MM.1S (cell line): ENCODE results near the gene RASGRP2.

Experiments used
- DNase-seq: peaks from one replicate; pipeline ENCODE4 v3.0.0-alpha.2; 2015
- H2AFZ ChIP-seq: fragments of 300-600 bp; sonication (generic); 2 replicates; pipeline ENCODE4 v1.6.0; 2016; ENCODE audit warnings: antibody characterized with exemption, low read length
- H3F3A ChIP-seq: fragments of 300-600 bp; sonication (generic); 2 replicates; pipeline ENCODE4 v1.6.1; 2016; ENCODE audit warnings: mild to moderate bottlenecking, antibody characterized with exemption, low read length, moderate library complexity, mixed read lengths; ENCODE audit not compliant: insufficient read depth
- H3K27ac ChIP-seq: fragments of 300-600 bp; sonication (generic); 2 replicates; pipeline ENCODE4 v1.5.1; 2016; ENCODE audit warnings: mild to moderate bottlenecking, low read length
- H3K27me3 ChIP-seq: fragments of 300-600 bp; sonication (generic); replicated peaks from 2 replicates; pipeline ENCODE4 v1.6.0; 2016; ENCODE audit warnings: low read length; ENCODE audit not compliant: insufficient read depth
- H3K36me3 ChIP-seq: fragments of 300-600 bp; sonication (generic); replicated peaks from 2 replicates; pipeline ENCODE4 v1.6.1; 2016; ENCODE audit warnings: mild to moderate bottlenecking, low read length, mixed read lengths; ENCODE audit not compliant: insufficient read depth
- H3K4me1 ChIP-seq: fragments of 300-600 bp; sonication (generic); 2 replicates; pipeline ENCODE4 v1.6.1; 2016; ENCODE audit warnings: low read length, mixed read lengths
- H3K4me2 ChIP-seq: fragments of 300-600 bp; sonication (generic); 2 replicates; pipeline ENCODE4 v1.6.0; 2016; ENCODE audit warnings: low read depth, low read length
- H3K4me3 ChIP-seq: fragments of 300-600 bp; sonication (generic); 2 replicates; pipeline ENCODE4 v1.5.1; 2016; ENCODE audit warnings: low read length, mixed read lengths
- H3K79me2 ChIP-seq: fragments of 300-600 bp; sonication (generic); 2 replicates; pipeline ENCODE4 v1.6.1; 2016; ENCODE audit warnings: mixed run types, low read length, mixed read lengths
- H3K9ac ChIP-seq: fragments of 300-600 bp; sonication (generic); 2 replicates; pipeline ENCODE4 v1.6.1; 2016; ENCODE audit warnings: low read length, mixed read lengths
- H3K9me2 ChIP-seq: fragments of 300-600 bp; sonication (generic); replicated peaks from 2 replicates; pipeline ENCODE4 v1.6.1; 2016; ENCODE audit warnings: mild to moderate bottlenecking, low read length, mixed read lengths; ENCODE audit not compliant: insufficient read depth
- H3K9me3 ChIP-seq: fragments of 300-600 bp; sonication (generic); replicated peaks from 2 replicates; pipeline ENCODE4 v1.6.1; 2016; ENCODE audit warnings: mild to moderate bottlenecking, low read length, mixed read lengths; ENCODE audit not compliant: insufficient read depth
- H4K20me1 ChIP-seq: fragments of 300-600 bp; sonication (generic); 2 replicates; pipeline ENCODE4 v1.6.1; 2016; ENCODE audit warnings: mild to moderate bottlenecking, low read length, moderate library complexity, mixed read lengths; ENCODE audit not compliant: insufficient read depth
- CTCF ChIP-seq: fragments of 300-600 bp; sonication (generic); IDR thresholded peaks from 2 replicates; pipeline ENCODE4 v1.5.1; 2016; ENCODE audit warnings: antibody characterized with exemption, low read length, mixed read lengths
- EZH2 ChIP-seq: fragments of 300-600 bp; sonication (generic); optimal IDR thresholded peaks from 2 replicates; pipeline ENCODE3; 2017; ENCODE audit warnings: low read depth, mild to moderate bottlenecking, antibody characterized with exemption, low read length, mixed read lengths
- EZH2phosphoT487 ChIP-seq: fragments of 300-600 bp; sonication (generic); IDR thresholded peaks from 2 replicates; pipeline ENCODE4 v1.6.1; 2018; ENCODE audit warnings: antibody characterized with exemption, low read length

Gene RASGRP2

GRCh38 chr11:64759722-64760719, 16.1 kb upstream of the RASGRP2 start, which contains the start of gene PYGM:
Gene PYGM, minus strand, starts transcription at chr11:64759974. Its CDS starts 76 bp downstream, at chr11:64759898.
- Histone ChIP-seq H3K9ac (no peak within 1 kb of the TSS), H3K36me3 (peaks cover 3% of the 10 kb centered on the region; the same call in 1 of the 2 replicates), H3K27me3 (no peaks in the 10 kb centered on the region), H3K4me3 (no peak within 1 kb of the TSS), H3K9me2 (no peaks in the 10 kb centered on the region), H3K4me2 (no peak within 1 kb of the TSS), H3K9me3 (no peaks in the 10 kb centered on the region), H4K20me1 (peaks cover 8% of the 10 kb centered on the region), H2AFZ (no peak within 1 kb of the TSS), H3K79me2 (no peaks in the 10 kb centered on the region), H3F3A (peaks cover 35% of the 10 kb centered on the region), H3K27ac (no peak within 1 kb of the TSS), H3K4me1 (no peaks in the 10 kb centered on the region)
- TF ChIP-seq EZH2: no peak
- no peak for TF ChIP-seq EZH2phosphoT487
- no peak for DNase-seq

- TF ChIP-seq CTCF: no peak
- no peak for TF ChIP-seq EZH2phosphoT487
- TF ChIP-seq EZH2: no peak
- Histone ChIP-seq H3K4me2 (no peak overlapping the region), H3K9me3 (no peaks in the 10 kb centered on the region), H3K9ac (no peak overlapping the region), H3F3A (peaks cover 32% of the 10 kb centered on the region), H3K36me3 (peaks cover 3% of the 10 kb centered on the region; the same call in 1 of the 2 replicates), H3K79me2 (no peaks in the 10 kb centered on the region), H4K20me1 (peaks cover 8% of the 10 kb centered on the region), H3K9me2 (no peaks in the 10 kb centered on the region), H3K27me3 (no peaks in the 10 kb centered on the region), H2AFZ (no peak overlapping the region), H3K4me3 (no peak overlapping the region), H3K4me1 (no peaks in the 10 kb centered on the region), H3K27ac (no peak overlapping the region)
- no peak for DNase-seq
Measured at GRCh38 chr11:64759131-64759721, 15.3 kb upstream of the RASGRP2 start.

GRCh38 chr11:64758330-64759079, 14.6 kb upstream of the RASGRP2 start:
- no peaks in the 10 kb centered on the region for H3K79me2 ChIP-seq
- no peaks in the 10 kb centered on the region for H3K27me3 ChIP-seq
- no peak overlapping the region for H3K27ac ChIP-seq
- no peak overlapping the region for H3K4me2 ChIP-seq
- no peak overlapping the region for H3K9ac ChIP-seq
- H4K20me1 ChIP-seq: peaks cover 8% of the 10 kb centered on the region; the same call in 1 of the 2 replicates
- DNase-seq: no peak
- no peaks in the 10 kb centered on the region for H3K9me2 ChIP-seq
- no peaks in the 10 kb centered on the region for H3K9me3 ChIP-seq
- peaks cover 2% of the 10 kb centered on the region; the same call in 1 of the 2 replicates for H3K36me3 ChIP-seq
- no peaks in the 10 kb centered on the region for H3K4me1 ChIP-seq
- no peak overlapping the region for H3K4me3 ChIP-seq
- no peak for TF ChIP-seq CTCF
- no peak for TF ChIP-seq EZH2
- TF ChIP-seq EZH2phosphoT487: no peak
- no peak overlapping the region for H2AFZ ChIP-seq
- peaks cover 25% of the 10 kb centered on the region for H3F3A ChIP-seq
